ENCODE data around the gene CELF3.
A peak's percentile ranks its signal among the peaks of the same experiment; 100 is the strongest.
"Not testable (repeated sequence)": the region's sequence is repeated elsewhere in the genome, so short reads cannot be mapped to it uniquely, and the experiment has no call there.

Gene CELF3

DNA sequence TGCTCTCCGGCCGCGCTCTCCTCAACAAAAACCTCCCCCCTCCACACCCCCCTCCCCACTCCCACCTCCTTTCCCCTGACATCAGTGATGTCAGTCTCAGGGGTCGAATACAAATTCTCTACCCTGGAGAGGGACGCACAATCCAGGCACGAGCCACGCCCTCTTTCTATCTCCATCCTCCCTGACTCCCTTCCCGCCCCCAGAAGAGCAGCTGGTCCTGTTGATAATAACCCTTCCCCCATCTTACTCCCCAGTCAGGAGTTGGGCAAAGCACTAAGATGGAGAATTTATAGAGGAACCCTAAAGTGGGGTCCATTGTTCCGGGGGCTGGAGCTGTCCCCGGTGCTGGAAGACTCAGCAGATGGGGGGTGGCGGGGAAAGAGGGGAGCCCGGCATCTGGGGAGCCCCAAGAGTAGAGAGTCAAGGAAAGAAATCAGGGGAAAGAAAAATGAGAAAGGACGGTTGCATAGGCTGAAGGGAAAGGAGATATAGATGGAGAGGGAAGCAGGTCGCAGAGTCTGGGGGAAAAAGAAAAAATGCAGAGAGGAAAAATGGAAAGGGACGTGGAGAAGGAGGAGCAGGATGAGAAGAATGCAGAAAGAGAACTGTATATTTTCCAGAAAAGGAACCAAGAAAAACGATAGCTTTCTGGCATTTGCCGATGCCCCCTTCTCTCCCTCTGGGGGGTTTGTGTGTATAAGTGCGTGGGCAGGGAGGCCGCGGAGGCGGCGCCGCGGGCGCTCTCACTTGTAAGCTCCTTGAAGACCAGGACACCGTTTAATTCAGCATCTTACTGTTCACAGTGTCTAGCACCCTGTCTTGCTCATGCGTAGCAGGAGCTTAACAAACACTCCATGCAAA lies at the start of gene CELF3:
Gene CELF3, minus strand, starts transcription at position 33 of the 861 bp plus-strand sequence. CDS start 783 bp downstream, outside the sequence.
- ATAC-seq (no peak), DNase-seq (no peak)

DNA sequence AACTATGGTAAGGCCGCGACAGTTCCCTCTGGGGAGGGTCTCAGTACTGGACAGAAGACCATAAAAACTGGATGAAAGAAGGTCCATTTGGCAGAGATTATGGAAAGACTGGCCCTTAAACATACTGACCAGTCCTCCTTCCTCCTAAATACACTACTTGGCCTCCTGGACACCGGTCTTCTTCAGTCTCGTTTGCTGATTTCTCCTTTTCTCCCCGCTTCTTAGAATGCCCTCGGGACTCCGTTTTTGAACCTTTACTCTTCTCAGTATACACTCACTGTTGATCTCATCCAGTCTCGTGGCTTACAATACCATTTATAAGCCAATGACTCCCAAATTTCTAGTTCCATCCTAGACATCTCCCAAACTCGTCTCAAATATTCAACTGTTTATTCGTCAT lies 47.4 kb upstream of the CELF3 start:
- ATAC-seq (no peak), DNase-seq (no peak)

DNA sequence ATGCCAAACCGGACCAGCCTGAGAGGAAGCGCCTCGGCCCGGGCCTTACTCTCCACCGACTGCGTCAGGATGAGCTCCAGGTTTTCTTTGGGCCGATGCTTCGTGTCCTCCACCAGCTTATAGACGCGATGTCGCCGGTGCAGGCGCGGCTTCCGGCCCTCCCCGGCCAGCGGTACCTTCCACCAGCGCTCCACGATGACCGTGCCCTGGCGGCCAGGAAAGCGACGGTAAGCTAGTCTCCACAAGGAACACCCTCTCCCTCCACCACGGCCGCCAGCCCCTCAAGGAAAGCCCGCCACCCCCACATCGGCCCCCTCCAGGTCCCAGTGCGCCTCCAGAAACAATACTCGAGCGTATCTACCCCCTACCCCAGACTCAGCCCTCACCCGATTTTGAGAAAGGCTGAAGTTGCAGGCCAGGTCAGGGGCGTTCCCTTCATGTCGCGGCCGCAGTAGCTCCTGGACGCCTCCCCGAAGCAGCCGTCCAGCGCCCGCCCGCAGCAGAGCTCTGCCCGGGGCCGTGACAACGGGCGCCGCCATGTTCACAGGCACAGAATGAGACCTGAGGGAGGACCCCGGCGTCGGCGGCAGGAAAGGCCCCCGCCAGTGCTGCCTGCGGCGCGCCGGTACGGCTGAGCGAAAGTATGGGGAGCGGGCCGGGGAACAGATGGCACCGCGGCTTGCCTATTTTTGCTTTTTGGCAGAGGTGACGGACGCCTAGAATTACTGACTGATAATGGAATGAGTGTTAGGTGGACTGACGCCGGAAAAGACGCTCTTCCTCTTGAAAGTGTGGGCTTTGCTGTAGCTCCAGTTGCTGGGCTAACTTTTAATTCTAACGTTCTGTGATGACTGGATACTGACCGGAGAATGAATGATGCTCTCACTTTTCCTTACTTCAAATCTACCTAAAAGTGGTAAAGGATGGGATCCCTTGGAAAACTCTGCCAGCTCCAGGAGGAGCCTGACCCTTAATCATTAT lies 46.6 kb upstream of the CELF3 start, which contains the start of gene MRPL9:
Gene MRPL9, minus strand, starts transcription at position 556 of the 981 bp plus-strand sequence. Its CDS starts 17 bp downstream, at position 539.
- peak; percentile 99 for ATAC-seq
- DNase-seq, result peak; percentile 89

DNA sequence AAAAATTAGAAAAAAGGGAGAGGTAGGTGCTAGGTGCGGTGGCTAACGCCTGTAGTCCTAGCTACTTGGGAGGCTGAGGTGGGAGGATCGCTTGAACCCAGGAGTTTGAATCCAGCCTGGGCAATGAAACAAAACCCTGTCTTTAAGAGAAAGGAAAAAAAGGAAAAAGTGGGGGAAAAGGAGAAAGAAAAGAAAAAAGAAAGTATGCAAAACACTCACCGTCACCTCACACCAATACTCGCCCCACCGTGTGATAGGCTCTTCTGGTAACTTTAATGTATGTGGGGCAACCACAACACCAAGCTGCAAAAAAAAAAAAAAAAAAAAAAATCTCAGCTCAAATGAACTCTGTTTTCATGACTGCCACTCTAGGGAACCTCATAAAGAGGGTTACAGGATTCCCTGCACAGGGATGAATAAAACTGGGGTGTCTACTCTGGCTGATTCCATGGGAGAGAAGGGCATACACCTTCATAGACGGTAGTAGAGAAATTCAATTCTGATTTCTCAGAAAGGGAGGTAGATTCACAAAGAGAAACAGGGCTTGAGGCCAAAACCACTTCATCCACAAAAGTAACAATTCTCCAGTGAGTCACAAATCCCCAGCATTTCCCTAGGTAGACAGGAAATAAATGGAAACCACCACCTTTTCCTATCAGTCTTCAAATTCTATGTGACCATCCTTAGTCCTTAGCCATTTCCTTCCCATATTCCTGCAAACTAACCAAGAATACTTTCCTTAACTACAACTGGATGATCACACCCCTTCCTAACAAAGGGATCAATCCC lies 44.2 kb upstream of the CELF3 start:
- ATAC-seq, result no peak
- DNase-seq, result no peak

DNA sequence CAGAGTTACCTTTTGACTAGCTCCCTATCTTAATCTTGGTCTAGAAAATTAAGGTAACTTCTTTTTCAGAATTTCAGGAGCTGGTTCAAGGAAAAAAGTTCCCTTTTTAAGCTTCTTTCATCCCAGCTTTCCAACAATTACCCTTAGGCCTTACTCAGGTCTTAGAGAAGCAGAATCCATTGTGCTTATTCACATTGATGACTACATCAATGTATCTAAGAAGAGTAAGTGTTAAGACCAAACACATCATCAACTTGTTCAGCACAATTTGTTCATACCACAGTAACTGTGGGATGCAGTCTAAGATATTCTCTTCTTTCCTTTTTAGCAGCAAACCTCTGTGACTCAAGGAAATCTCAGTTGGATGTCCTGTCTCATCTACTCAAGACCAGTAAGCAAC lies 42.6 kb upstream of the CELF3 start:
- ATAC-seq, result no peak
- no peak for DNase-seq

DNA sequence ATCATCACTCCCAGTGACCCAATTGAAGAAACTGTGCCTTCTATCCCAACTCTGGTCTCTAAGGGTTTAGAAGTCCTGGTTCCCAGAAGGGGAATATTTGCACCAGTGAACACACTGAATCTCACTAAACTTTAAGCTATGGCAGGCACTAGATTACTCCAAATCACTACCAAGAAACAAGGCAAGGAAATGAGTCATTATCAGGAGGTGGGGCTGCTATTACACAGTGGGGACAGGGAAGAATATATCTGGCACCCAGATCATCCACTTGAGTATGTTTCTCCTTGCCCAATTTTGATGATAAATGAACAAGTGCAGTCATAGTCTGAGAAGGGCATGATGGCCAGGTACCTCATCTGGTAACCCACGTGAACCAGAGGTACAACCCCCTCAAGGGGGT lies 39.7 kb upstream of the CELF3 start:
- no peak for DNase-seq
- peak; percentile 49 for ATAC-seq

DNA sequence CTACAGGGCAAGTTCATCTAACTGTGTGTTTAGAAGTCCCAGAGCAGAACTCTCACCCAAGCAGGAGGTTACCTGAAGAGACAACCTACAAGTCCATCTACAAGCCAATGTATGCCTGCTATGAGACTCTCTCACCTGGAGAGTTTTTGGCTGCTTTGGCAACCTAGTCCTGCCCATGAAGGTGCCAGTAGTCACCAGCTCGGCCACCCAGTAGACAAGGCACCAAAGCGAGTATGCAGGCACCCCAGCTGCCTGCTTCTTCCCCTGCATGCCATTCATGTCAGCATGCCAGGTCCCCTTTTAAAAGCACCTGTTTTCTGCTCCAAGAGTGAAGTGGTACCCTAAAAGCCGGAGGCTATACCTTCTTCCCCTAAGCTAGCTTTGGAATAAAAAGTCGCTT lies 24.9 kb upstream of the CELF3 start:
- DNase-seq (no peak), ATAC-seq (no peak)

DNA sequence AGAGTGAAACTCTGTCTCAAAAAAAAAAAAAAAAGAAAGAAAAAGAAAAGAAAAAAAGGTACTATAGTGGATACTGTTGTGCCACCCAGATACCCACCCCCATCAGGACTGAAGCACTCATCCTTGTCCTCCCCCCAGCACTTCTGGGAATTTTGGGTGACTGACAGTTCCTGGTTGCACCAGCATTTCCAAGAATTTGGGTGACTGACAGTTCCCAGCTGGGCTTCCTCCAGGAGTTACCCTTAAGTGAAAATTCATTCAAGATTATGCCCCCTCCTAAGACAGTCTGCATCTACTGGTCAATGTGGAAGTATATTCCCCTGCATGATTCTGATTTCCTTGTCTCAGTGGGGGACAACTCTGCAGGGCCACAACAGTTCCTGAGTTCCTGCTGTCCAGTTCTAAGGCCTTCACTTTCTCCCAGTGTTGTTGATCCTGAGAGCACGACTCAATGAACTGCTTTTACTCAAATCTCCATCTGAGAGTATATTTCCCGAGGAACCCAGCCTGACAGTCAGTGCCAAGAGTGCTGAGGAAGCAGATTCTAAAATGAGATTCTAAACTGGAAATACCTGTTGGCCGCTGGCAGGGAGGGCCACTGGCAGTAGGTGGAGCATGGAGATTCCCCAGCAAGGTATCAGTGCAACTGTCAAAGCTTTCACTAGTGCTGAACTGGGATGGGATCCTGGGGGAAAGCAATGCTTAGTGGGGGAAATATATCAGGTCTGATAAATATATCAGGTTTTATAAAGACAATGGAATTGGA lies 23.2 kb upstream of the CELF3 start:
- ATAC-seq (no peak), DNase-seq (no peak)

DNA sequence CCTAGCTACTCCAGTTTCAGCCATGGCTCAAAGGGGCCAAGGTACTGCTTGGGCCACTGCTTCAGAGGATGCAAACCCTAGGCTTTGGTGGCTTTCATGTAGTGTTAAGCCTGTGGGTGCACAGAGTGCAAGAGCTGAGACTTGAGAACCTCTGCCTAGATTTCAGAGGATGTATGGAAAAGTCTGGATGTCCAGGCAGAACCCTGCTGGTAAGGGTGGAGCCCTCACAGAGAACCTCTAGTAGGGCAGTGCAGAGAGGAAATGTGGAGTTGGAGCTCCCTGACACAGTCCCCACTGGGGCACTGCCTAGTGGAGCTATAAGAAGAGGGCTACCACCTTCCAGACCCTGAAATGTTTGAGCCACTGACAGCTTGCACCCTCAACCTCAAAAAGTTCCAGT lies 20.9 kb upstream of the CELF3 start:
- no peak for ATAC-seq
- no peak for DNase-seq

DNA sequence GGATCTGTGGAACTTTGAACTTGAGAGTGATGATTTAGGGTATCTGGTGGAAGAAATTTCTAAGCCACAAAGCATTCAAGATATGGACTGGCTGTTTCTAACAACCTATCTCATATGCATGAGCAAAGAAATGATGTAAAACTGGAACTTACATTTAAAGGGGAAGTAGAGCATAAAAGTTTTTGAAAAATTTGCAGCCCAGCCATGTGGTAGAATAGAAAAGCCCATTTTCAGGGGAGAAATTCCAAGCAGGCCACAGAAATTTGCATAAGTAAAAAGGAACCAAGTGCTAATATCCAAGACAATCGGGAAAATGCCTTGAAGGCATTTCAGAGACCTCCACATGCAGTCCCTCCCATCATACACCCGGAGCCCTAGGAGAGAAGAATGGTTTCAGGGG lies 20.4 kb upstream of the CELF3 start:
- ATAC-seq (no peak), DNase-seq (no peak)

DNA sequence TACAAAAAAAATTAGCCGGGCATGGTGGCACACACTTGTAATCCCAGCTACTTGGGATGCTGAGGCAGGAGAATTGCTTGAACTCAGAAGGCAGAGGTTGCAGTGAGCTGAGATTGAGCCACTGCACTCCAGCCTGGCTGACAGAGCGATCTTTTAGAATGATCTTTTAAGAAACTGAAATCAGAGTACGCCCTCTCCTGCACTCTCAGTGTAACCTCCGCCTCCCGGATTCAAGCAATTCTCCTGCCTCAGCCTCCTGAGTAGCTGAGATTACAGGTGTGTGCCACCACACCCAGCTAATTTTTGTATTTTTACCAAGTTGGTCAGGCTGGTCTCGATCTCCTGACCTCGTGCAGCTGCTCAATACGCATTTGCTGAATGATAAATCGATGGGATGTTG lies 17.4 kb upstream of the CELF3 start:
- ATAC-seq, DNase-seq: not testable (repeated sequence)

DNA sequence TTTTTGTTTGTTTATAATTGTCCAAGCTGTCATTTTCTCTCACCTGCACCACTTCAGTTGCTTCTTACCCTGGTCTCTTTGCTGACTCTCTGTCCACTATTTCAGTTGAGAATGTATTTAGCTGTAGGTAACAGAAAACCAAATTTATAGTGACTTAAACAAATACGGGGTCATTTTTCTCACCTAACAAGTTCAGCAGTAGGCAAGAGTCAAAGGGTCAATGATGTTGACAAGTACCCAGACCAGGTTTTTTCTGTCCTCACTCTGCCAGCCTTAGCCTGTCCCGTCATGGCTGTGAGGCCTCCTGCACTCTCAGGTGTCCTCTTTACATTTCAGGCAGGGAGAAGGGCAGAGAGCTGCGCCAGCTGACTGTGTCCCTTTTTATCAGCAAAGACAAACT lies 16.5 kb upstream of the CELF3 start:
- ATAC-seq (no peak), DNase-seq (no peak)

DNA sequence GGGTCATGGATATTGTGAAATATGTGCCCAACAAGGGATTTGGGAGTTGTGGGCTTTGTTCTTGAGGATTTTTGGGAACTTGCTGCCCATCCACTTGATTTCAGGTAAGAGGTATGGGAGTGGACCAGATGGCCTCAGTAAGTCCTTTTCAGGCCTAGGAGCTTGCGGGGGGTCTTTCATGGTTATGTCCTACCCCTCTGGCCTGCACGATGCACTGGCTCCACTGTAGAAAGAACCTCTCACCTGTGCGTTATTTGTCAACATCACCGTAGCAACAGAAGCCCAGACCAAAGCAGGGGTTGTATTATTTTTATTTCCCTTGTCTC lies 13.3 kb upstream of the CELF3 start:
- ATAC-seq (no peak), DNase-seq (no peak)

DNA sequence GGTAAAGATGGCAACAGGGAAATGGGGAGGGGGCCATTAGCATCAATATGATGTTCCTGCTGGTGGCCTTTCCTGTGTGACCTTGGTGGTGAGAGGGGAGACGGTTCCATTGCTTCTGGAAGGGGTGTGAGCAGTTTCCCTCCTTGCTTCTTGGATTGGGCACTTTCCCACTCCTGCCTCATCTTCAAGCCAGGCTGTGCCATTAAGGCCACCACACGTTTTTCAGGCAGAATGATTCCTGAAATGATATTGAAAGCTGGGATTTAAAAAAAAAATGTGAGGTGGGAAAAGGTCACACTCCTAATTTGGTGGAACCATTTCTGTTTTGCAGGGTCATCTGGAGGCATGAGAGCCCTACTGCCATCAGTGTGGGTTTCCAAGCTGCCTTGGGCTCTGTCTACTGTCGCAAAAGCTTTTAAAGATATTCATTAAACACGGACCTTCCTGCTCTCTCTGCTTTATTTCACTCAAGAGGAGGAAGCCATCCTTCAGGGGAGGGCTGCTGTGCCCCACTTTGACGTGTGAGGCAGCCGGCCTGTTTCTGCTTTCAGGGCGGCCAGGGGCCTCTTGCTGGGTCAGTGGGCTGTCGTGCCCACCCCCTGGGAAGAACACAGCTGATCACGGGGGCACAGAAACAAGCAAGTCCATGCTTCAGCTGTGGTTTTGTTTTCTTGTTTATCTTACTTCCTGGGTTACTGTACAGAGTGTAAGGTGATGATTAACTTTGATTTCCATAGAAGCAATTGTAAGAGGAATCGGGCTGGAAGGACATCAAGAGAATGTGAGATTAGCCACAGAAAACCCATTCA lies 12.8 kb upstream of the CELF3 start:
- ATAC-seq, result no peak
- no peak for DNase-seq

DNA sequence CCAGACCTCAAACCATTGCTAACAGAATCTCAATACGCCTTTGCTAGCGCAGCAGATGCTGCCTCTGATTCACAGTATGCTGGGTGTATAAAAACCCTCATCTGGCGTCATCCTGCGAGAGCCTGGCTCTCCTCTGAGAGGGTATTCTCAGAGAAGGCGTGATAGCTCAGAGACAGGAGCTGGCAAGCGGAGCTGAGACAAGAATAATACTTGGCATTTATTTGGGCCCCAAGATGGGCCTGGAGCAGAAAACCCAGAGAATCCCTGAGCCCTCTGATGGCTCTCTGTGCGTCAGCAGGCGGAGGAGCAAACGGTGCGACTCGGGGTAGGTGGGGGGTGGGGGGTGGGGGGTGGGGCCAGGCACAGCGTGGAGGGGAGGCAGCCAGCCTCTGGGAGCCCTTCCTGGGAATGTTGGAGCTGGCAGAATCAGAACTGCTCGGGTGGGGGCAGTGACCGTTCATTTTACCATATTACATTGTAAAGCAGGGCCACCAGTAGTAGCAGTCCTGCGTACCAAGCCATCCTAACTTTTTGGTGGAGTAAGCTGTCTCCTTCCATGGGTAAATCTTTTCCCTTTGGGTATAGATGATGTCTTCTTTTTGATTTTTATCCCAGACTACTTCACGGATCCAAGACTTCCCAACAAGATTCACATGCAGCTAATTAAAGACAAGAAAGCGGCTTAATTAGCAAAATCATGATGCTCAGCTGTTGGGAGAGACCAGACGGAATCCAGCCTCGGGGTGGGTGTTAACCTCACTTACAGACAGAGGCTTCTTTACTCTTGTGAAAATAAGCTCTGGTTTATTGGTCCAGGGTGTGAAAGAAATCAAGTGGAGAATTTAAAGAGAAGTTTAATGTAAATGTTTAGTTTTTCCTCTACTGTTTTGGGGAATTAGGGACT lies 11.8 kb upstream of the CELF3 start:
- no peak for DNase-seq
- ATAC-seq, result no peak

DNA sequence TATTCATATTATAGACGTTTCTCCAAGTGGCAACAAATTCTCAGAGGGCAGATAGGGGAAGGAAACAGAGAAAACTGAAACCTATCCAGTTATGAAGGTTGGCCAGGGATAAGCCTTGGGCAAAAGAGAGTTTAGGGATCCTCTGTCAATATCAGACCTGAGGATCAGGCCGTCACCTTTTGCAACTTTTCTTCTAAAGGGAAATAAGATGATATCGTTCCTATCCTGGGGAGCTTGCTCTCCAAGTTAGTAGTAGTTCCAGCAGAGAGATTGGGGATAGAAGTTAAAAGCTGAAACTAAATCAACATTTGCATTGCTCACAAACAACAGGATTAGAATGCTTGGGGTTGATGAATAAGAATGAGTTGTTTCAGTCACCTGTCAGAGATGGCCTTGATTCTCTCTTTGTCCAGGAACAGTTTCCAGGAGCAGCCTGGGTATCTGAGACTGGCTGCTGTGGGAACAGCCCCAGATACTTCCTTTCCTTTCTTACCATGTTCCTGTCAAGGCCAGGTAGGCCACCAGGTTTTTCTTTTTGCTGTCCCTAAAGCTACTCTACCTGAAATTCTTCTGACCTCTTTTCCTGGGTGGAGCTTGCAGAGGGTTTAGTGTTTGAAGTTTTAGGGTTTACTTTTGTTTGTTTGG lies 7.2 kb upstream of the CELF3 start:
- no peak for DNase-seq
- no peak for ATAC-seq

DNA sequence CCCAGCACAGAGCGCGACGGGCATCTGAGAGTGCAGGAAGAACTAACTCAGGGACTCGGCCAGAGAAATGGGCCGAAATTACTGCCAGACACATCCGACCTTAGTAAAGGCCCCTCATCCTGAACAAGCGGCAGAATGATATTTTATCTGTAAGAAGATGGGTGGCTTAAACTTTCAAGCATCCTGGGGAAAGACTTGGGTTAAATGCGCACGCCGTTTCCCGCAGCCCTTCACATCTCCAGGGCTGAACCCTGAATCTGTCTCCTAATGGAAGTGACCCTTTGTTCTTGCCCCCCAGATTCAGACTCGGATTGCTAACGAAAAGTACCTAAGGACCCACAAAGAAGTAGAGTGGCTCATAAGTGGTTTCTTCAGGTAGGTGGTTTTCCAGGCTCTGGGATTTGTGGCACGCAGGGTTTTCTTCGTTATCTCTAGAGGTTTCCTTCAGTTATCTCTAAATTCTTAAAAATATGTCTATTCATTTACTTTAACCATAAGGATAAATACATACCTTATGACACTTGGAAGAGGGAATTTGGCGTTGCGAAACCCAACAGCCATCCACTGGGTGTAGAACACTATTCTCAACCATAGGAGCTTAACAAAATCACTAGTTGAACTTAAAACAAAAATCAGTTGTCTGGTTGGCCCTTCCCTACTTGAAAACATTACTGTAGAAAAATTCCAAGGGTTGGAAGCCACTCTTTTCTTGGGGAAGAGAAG lies 5.3 kb upstream of the CELF3 start:
- DNase-seq (no peak), ATAC-seq (no peak)

Measured in stimulated activated naive CD8-positive, alpha-beta T cell treated with anti-CD3 and anti-CD28 coated beads, Interleukin-15, Interleukin-2, amounts not matched to agents 100 U/mL and 50 U/mL, for 24 hours (primary cell).